NCI-H1092 treated with DMSO at 0.1 percent for 48 hours (cell line): ENCODE data around the gene ARPC1B.
"Not testable (repeated sequence)": the region's sequence is repeated elsewhere in the genome, so short reads cannot be mapped to it uniquely, and the experiment has no call there.

Source experiments
- DNase-seq: peaks from one replicate; lab custom pipeline; 2025; lab: John Stamatoyannopoulos, UW

The ARPC1B gene

DNA sequence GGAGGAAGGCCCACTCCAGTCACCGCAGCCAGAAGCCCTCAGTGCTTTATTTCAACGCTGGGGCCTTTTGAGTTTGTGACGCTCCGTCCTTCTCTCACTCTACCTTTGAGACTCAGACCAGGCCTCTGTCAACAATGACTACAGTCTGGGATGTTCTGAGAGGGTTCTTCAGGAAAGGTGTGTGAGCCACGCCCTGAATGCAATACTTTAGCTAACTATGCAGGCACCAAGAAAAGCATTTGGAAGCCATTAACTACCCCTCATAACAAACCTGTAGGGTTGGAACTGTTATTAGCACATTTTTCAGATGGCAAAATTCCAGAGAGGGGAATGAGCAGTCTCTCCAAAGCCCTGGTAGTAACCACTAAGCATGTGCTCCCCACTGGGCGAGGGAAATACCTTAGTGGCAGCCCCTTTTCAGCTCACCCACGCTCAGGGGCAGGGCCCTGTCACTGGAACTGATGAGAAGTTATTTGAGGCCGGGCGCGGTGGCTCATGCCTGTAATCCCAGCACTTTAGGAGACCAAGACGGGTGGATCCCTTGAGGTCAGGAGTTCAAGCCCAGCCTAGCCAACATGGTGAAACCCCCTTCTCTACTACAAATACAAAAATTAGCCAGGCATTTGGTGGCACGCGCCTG, 5.7 kb upstream of the ARPC1B start:
- DNase-seq: no peak

DNA sequence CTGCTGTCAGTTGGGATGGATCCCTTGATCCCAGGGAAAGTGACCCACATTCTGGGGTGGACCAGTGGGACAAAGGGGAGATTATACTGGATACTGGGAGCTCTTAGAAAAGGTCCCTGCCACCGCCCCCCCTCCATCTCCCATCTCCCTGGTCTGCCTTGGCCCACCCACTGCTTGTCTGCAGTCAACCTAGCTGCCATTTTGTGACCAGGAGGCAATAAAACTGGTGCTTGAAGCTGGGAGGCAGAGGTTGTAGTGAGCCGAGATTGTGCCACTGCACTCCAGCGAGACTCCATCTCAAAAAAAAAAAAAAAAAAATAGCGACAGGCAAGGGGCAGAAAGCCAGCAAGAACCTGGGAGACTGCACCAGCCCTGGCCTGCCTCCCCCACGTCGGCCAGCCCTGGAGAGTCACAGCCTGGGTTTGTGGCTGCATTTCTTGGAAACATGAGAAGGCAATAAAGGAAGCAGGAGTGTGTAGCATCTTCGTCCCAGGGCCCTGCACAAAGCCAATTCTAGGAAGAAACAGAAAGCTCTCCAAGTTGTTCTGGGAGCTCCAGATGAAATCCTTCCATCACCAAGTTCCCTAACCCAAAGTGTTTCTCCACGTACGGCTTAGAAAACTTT, 4.7 kb upstream of the ARPC1B start:
- DNase-seq: no peak

- no peak for DNase-seq
Measured at GRCh38 chr7:99371376-99371920, 3.1 kb upstream of the ARPC1B start.

DNA sequence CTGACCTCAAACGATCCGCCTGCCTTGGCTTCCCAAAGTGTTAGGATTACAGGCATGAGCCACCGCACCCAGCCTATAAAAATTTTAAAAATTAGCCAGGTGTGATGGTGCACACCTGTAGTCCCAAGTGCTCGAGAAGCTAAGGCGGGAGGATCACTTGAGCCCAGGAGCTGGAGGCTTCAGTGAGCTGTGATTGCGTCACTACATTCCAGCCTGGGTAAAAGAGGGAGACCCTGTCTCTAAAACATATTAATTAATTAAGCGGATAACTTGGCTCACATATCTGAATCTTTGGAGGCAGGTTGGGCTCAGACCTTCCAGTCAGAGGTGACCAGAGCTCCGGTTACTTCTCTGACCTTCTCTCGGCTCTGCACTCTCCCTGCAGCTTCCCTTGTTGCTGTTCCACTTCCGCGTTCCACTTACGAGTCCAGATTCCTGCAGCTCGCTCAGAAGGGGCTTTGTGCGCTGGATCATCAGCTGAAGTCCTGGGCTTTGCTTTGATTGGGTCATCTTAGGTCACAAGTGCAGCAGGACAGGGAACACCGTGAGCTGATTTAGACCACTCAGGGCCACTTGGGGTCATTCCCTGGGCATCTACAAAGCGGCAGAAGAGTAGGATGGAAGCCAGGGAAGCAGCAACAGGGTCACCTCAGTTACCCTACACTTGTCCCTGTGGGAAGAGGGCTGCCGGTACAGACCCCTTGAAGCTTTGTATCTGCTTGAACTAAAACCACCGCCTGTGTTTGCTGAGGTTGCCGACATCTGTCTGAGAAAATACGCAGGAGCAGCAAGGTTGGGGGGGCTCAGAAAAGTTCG, 2.0 kb upstream of the ARPC1B start:
- DNase-seq: no peak

GRCh38 chr7:99373091-99374066, 1.2 kb upstream of the ARPC1B start:
- no peak for DNase-seq

- DNase-seq: peak; percentile 40
Measured at GRCh38 chr7:99375070-99375807, 709 bp downstream of the ARPC1B start.

- DNase-seq: no peak
Measured at GRCh38 chr7:99379043-99379577, 4.6 kb downstream of the ARPC1B start.

GRCh38 chr7:99379693-99380031, 5.1 kb downstream of the ARPC1B start:
- DNase-seq: not testable (repeated sequence)

GRCh38 chr7:99380032-99380822, 5.7 kb downstream of the ARPC1B start:
- DNase-seq: no peak

GRCh38 chr7:99380823-99381663, 6.5 kb downstream of the ARPC1B start:
- no peak for DNase-seq

DNA sequence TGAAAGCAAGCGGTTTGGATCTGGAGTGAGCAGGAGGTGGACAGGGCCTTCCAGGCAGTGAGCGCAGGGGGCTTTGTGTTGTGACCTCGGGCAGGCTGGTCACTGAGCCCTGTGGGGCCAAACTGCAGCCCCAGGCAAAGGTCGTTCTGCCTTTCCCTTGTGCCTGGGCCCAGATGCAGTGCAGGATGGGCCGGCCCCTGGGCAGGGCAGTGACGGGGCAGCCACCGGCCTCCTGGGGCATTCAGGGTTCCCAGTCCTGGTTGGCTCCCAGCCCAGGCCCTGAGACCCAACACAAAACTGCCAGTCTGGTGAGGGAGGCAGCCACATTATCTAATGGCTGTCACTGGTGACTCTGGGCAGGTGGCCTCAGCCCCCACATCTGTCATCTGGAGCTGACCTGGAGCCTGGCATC, 7.1 kb downstream of the ARPC1B start:
- DNase-seq: no peak

DNA sequence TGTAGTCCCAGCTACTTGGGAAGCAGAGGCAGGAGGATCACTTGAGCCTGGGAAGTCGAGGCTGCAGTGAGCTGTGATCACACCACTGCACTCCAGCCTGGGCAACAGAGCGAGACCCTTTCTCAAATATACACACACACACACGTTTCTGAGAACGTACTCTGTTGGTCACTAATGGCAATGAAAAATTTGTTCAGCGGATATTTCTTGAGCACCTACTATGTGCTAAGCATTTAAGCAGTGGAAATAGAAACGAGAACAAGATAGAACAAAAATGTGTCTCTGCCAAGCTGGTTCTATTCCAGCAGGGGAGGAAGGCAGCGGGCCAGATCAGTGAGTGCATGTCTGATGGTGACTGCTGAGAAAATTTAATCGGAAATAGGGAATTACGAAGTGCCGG, 8.7 kb downstream of the ARPC1B start:
- DNase-seq: no peak

DNA sequence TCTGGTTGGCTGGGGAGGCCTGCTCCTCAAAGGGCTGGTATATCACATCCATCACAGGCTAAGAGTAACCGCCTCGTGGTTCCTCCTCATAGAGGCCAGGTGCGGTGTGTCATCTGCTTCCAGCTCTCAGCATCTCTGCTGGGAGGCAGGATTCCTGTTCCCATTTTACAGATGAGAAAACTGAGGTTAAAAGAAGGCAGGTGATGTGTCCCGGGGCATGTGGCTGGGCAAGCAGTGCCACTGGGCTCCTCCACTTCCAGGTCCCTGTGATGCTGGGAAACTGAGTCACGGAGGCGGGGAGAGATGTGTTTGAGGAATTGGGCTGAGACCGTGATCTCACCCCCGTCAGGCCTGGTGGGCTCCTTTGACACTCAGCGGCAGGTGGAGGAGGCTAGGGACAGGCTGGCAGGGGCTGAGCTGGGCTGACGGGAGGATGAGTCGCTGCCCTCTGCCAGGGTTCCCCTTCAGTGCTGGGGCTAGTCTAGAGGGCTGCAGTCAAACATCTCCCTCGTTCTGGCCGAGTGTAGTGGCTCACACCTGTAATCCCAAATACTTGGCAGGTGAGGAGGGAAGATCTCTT, 9.4 kb downstream of the ARPC1B start:
- no peak for DNase-seq

GRCh38 chr7:99384523-99384922, 10.0 kb downstream of the ARPC1B start:
- DNase-seq: no peak

DNA sequence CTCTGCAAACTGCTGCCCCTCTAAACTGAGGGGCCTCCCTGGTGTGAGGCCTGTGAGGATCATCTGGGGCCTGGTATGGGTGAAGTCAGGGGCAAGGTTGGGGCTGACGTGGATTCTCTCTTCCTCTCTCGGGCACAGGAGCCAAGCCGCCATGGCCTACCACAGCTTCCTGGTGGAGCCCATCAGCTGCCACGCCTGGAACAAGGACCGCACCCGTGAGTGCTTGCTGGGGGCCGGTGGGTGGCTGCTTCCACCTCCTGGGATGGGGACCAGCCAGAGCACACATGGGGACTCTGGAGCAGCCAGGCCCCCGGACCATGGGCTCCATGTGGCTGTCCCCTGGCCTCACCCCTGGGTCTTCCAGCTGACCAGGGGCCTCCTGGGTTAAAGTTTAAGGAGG, 11.0 kb downstream of the ARPC1B start:
- DNase-seq: no peak

GRCh38 chr7:99386584-99387238, 12.2 kb downstream of the ARPC1B start:
- no peak for DNase-seq

- DNase-seq: not testable (repeated sequence)
Measured at GRCh38 chr7:99387239-99387635, 12.7 kb downstream of the ARPC1B start.

DNA sequence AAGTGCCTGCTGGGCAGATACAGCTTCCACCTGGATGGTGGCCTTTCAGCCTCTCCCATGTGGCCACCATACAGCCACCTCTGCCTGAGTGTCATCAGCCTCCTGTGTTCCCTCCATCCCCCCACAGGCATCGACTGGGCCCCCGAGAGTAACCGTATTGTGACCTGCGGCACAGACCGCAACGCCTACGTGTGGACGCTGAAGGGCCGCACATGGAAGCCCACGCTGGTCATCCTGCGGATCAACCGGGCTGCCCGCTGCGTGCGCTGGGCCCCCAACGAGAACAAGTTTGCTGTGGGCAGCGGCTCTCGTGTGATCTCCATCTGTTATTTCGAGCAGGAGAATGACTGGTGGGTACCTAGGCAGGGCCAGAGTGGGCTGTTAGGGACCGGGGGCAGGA, 13.4 kb downstream of the ARPC1B start:
- no peak for DNase-seq
